Stimulated activated CD4-positive, alpha-beta T cell treated with anti-CD3 and anti-CD28 coated beads, Interleukin-15, amount 100 ng/mL, for 24 hours (primary cell): ENCODE data around the gene ZNF775.

ENCODE experiments used
- DNase-seq: peaks from one replicate; pipeline ENCODE4 v3.0.0-alpha.2; 2020

The ZNF775 gene

DNA sequence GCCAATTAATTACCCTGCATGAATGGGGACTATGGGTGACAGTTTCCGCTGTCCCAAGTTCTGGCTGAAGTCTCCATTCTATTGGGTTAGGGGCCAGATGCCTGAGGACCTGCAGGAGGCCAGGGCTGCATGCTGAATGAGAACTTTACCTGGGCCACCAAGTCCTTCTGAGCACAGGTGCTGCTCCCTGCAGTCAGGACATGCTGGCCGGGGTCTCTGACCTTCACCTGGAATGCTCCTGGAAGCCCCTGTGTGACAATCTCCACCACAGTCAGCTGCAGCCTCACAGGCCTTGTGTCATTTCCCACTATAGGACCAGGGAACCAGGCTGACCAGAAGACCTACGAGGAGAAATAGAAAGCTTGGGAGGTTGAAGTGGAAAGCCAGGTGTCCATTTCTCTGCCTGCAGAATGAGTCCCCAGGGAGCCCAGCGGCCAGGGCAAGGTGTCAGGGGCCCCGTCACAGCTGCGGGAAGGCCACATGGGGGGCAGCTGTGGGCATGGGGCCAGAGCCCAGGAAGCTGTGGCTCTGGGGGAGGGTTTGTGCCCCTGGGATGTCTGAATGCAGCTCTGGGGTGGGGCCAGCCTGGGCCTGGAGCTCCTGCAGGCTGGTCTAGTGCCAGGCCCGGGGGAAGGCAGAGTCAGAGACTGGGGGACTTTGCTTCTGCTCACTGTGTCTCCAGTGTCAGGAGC lies 65.7 kb downstream of the ZNF775 start:
- no peak for DNase-seq

- no peak for DNase-seq
Observed at GRCh38 chr7:150446288-150446938, 67.3 kb downstream of the ZNF775 start.
